ENCODE data around the gene TLCD5.

TLCD5 gene

GRCh38 chr11:120324932-120325810, at the start of gene TLCD5:
Gene TLCD5, plus strand, starts transcription at chr11:120325299. Its CDS starts 2,143 bp downstream, at chr11:120327442.
- peak within 1 kb of the TSS; percentile 48 to 70 for H3K4me3 ChIP-seq (replicated peaks in 1 of 2; ENCODE audit: low read depth in 2 of 2, low read length in 2 of 2)
- peak; percentile 61 to 72 for DNase-seq (ENCODE audit: low read depth in 2 of 2)
- peak; percentile 14 for TF ChIP-seq CTCF (IDR thresholded peaks at IDR 0.05; ENCODE audit: low read depth, low read length)

GRCh38 chr11:120279502-120279901, 45.6 kb upstream of the TLCD5 start:
- no peak for DNase-seq (ENCODE audit: low read depth in 2 of 2)
- TF ChIP-seq CTCF (IDR thresholded peaks at IDR 0.05; ENCODE audit: low read depth, low read length), result no peak
- H3K4me3 ChIP-seq (replicated peaks in 1 of 2; ENCODE audit: low read depth in 2 of 2, low read length in 2 of 2), result no peak overlapping the region

GRCh38 chr11:120280600-120281051, 44.5 kb upstream of the TLCD5 start:
- TF ChIP-seq CTCF (IDR thresholded peaks at IDR 0.05; ENCODE audit: low read depth, low read length), result no peak
- no peak overlapping the region for H3K4me3 ChIP-seq (replicated peaks in 1 of 2; ENCODE audit: low read depth in 2 of 2, low read length in 2 of 2)

GRCh38 chr11:120281143-120281795, 43.8 kb upstream of the TLCD5 start:
- DNase-seq (ENCODE audit: low read depth in 2 of 2), result peak in 1 of 2 donors; percentile 42
- TF ChIP-seq CTCF (IDR thresholded peaks at IDR 0.05; ENCODE audit: low read depth, low read length), result no peak
- no peak overlapping the region for H3K4me3 ChIP-seq (replicated peaks in 1 of 2; ENCODE audit: low read depth in 2 of 2, low read length in 2 of 2)

More at GRCh38 chr11:120280600-120281051, 44.5 kb upstream of the TLCD5 start:
- peak in 1 of 2 donors; percentile 16 for DNase-seq (ENCODE audit: low read depth in 2 of 2)

GRCh38 chr11:120283124-120283523, 42.0 kb upstream of the TLCD5 start:
- no peak overlapping the region for H3K4me3 ChIP-seq (replicated peaks in 1 of 2; ENCODE audit: low read depth in 2 of 2, low read length in 2 of 2)
- no peak for TF ChIP-seq CTCF (IDR thresholded peaks at IDR 0.05; ENCODE audit: low read depth, low read length)
- no peak for DNase-seq (ENCODE audit: low read depth in 2 of 2)

- TF ChIP-seq CTCF (IDR thresholded peaks at IDR 0.05; ENCODE audit: low read depth, low read length), result no peak
- no peak overlapping the region for H3K4me3 ChIP-seq (replicated peaks in 1 of 2; ENCODE audit: low read depth in 2 of 2, low read length in 2 of 2)
- no peak for DNase-seq (ENCODE audit: low read depth in 2 of 2)
Measured at GRCh38 chr11:120284272-120284671, 40.8 kb upstream of the TLCD5 start.

Data from cardiac fibroblast (primary cell).